Stimulated activated CD8-positive, alpha-beta memory T cell treated with anti-CD3 and anti-CD28 coated beads, Interleukin-2, amount 100 ng/mL, for 48 hours (primary cell): Measurements from ENCODE around the gene RASA4B.
A peak's percentile ranks its signal among the peaks of the same experiment; 100 is the strongest.
"Not testable (repeated sequence)": the region's sequence is repeated elsewhere in the genome, so short reads cannot be mapped to it uniquely, and the experiment has no call there.

Source experiments
- DNase-seq, 2 donors: peaks; one replicate each; pipeline ENCODE4 v3.0.0-alpha.2; 2020; ENCODE audit warnings: low read depth in 2 of 2

RASA4B gene

GRCh38 chr7:102511860-102512522 is 5.6 kb downstream of the RASA4B start:
- DNase-seq, result not testable (repeated sequence)

GRCh38 chr7:102510575-102510974 is 7.0 kb downstream of the RASA4B start:
- DNase-seq, result not testable (repeated sequence)

- DNase-seq, result not testable (repeated sequence)
Observed at GRCh38 chr7:102507410-102508088, 10.0 kb downstream of the RASA4B start.

- not testable (repeated sequence) for DNase-seq
Observed at GRCh38 chr7:102505298-102506185, 12.0 kb downstream of the RASA4B start.

GRCh38 chr7:102503141-102503540 is 14.4 kb downstream of the RASA4B start:
- not testable (repeated sequence) for DNase-seq

- not testable (repeated sequence) for DNase-seq
Observed at GRCh38 chr7:102498321-102498720, 19.3 kb downstream of the RASA4B start.

GRCh38 chr7:102497308-102497707 is 20.3 kb downstream of the RASA4B start:
- DNase-seq, result not testable (repeated sequence)

- DNase-seq, result not testable (repeated sequence)
Observed at GRCh38 chr7:102496861-102497260, 20.7 kb downstream of the RASA4B start.

- DNase-seq, result not testable (repeated sequence)
Observed at GRCh38 chr7:102494473-102495149, 23.0 kb downstream of the RASA4B start.

- DNase-seq, result not testable (repeated sequence)
Observed at GRCh38 chr7:102494026-102494425, 23.6 kb downstream of the RASA4B start.

- not testable (repeated sequence) for DNase-seq
Observed at GRCh38 chr7:102493220-102493935, 24.2 kb downstream of the RASA4B start.

GRCh38 chr7:102490529-102491075 is 27.0 kb downstream of the RASA4B start:
- peak in 1 of 2 donors; percentile 75 for DNase-seq

- DNase-seq, result not testable (repeated sequence)
Observed at GRCh38 chr7:102484317-102484716, 33.3 kb downstream of the RASA4B start.

- DNase-seq, result not testable (repeated sequence)
Observed at GRCh38 chr7:102481962-102482361, 35.6 kb downstream of the RASA4B start.

GRCh38 chr7:102479982-102480637 is 37.5 kb downstream of the RASA4B start:
- not testable (repeated sequence) for DNase-seq

GRCh38 chr7:102479209-102479584 is 38.4 kb downstream of the RASA4B start:
- not testable (repeated sequence) for DNase-seq

- DNase-seq, result peak; percentile 82 to 96
Observed at GRCh38 chr7:102478314-102479208, 39.0 kb downstream of the RASA4B start, which contains the start of gene POLR2J. TSS of gene POLR2J (minus strand) at chr7:102478922. CDS start at chr7:102478860, 62 bp downstream.

GRCh38 chr7:102474736-102475435 is 42.7 kb downstream of the RASA4B start:
- DNase-seq, result not testable (repeated sequence)
